GM18502 (cell line): ENCODE measurements around the gene SHC2.
"Not testable (repeated sequence)": the region's sequence is repeated elsewhere in the genome, so short reads cannot be mapped to it uniquely, and the experiment has no call there.

Experiments
- ATAC-seq: cut with Tn5 transposase; IDR thresholded peaks from one replicate; pipeline ENCODE4 v1.9.1; 2021; ENCODE audit warnings: mild to moderate bottlenecking; ENCODE audit not compliant: unreplicated experiment, poor library complexity

The SHC2 gene

DNA sequence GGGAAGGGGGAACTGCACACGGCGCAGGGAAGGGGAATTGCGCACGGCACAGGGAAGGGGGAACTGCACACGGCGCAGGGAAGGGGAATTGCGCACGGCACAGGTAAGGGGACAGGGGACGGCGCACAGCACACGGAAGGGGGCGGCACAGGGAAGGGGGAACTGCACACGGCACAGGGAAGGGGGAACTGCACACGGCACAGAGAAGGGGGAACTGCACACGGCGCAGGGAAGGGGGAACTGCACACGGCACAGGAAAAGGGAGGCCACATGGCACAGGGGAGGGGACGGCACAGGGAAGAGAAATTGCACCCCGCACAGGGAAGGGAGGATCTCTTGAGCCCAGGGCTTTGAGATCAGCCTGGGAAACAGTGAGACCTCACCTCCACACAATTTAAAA, 33.2 kb downstream of the SHC2 start:
- ATAC-seq, result not testable (repeated sequence)

DNA sequence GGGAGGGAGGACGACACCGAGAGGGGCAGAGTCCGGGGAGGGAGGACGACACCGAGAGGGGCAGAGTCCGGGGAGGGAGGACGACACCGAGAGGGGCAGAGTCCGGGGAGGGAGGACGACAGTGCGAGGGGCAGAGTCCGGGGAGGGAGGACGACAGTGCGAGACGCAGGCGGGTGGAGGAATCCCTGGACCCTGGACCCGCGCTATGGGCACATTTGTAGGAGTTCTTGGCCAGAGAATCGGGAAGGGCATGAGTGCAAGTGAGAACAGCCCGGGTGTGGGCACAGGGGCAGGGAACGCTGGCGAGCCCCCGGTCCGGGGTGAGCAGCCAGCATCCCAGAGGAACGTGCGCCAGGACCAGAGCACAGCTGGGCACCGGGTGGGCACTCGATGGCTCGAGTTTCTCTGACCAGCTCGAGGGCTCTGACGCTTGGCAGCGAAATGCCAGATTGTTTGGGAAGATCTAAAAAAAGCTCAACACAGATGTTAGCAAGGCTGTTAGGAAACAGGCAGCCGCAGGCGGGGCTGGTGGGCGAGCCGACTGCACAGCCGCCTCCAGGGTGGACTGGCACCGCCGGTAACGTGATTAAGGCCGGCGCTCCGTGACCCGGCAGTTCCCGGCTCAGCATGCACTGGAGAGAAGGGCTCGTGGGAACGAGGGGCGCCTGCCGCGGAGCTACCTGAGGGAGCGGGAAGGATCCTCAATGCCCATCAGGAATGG, 33.9 kb downstream of the SHC2 start:
- ATAC-seq, result no peak

DNA sequence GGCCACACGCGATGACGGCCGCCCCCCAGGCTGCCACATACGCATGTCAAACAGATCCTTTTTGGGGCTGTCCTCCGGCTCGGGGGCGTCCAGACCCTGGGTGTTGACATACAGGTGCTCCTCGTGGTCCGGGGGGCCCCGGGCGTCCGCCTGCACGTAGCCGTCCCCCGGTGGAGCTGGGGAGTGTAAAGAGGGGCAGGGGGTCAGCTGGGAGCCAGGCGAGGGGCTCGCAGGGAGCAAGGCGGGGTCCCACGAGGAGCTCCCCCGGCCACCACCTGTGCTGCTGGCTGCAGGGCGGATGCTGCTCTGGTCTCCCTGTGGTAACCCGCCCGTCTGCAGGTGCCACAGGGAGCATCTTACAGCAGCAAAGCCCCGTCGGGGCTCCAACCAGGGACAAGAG, 35.8 kb downstream of the SHC2 start:
- ATAC-seq, result no peak

DNA sequence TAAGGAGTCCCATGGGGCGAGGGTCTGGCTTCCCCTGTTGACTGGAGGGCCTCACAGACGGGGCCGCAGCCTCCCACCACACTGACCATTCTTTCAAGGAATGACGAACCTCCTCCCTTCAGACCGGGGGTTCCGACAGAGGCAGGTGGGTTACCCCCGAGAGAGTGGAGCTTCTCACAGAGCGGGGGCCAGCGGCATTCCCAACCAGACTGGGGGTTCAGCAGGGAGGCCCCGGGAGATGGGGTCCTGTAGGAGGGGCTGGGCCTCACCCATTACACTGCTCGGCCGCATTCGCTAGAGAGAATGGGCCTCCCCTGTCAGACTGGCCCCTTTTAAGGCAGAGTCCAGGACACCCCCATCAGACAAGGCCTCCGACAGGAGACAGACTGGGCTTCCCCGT, 36.3 kb downstream of the SHC2 start:
- no peak for ATAC-seq

DNA sequence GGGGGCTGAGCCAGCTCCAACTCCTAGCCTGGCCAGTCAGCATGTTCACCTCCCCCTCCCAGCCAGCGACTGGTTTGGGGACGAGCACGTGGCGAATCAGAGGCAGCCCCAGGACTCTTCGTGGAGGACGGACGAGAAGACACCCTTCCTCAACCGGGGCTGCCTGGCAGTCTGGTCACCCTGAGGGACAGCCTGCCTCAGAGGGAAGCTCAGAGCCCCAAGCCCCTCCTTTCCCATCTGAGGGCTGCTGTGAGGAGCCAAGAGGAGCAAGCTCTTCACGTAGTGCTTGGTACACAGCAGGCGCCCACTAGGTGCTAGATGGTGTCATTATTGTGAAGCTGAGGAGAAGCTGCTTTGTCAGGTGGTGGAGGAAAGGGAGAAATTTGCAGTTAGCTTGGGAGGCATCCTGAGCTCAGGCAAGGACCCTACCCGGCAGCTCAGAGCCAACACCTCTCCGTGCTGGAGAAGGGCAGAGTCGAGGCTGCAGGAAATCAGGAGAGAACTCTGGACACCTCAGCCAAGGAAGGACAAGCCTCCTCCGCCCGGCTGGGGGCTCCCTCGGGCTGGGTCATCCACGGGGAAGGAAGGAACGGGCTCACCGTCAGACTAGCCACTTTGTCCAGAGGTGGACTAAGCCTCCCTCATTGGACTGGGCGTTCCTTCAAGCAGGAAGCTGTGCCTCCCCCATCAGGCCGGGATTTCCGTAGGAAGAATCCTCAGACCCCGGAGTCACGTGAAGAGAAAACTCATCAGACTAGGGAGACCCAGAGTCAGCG, 37.0 kb downstream of the SHC2 start:
- no peak for ATAC-seq

DNA sequence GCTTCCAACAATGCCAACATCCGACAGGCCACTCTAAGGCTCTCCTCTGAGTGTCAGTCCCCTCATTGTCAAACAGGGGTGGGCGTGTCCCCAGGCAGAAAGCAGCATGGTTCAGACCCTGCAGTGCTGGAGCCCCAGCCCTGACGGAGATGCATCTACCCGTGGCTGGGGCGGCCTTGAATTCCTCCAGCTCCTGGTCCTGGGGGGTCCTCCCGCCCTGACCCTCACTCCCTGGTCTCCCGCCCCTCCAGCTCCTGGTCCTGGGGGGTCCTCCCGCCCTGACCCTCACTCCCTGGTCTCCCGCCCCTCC, 38.0 kb downstream of the SHC2 start:
- ATAC-seq, result not testable (repeated sequence)

DNA sequence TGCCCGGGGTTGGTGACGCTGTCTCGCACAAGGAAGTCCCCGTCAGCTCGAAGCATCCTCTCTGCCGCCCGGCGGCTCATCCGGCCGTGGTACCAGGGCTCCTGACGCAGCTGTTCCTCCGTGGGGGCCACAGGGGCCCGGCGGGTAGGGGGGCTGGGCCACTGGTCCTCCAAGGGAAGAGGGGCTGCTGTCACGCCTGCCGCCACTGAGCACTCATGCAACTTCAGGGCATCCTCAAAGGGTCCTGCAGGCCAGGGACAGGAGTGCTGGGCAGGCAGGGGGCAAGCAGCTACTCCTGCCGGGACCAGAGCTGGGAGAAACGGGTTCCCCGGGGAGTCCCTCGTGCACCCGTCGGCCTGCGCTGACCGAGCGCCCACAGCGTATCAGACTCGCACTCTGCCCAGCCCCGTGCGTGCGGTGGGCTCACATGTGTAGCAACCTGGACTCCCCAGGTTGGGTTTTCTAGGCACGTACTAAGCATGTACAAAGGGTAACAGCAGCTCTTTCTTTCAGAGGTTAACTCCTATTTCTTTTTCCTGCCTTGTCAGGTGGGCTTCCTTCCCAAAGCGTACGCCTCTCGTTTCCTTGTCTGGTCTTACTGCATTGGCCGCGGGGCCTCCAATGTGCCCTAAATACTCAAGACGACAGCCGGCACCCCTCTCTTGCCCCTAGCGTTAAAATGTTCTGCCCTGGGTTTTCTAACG, 38.5 kb downstream of the SHC2 start:
- no peak for ATAC-seq

DNA sequence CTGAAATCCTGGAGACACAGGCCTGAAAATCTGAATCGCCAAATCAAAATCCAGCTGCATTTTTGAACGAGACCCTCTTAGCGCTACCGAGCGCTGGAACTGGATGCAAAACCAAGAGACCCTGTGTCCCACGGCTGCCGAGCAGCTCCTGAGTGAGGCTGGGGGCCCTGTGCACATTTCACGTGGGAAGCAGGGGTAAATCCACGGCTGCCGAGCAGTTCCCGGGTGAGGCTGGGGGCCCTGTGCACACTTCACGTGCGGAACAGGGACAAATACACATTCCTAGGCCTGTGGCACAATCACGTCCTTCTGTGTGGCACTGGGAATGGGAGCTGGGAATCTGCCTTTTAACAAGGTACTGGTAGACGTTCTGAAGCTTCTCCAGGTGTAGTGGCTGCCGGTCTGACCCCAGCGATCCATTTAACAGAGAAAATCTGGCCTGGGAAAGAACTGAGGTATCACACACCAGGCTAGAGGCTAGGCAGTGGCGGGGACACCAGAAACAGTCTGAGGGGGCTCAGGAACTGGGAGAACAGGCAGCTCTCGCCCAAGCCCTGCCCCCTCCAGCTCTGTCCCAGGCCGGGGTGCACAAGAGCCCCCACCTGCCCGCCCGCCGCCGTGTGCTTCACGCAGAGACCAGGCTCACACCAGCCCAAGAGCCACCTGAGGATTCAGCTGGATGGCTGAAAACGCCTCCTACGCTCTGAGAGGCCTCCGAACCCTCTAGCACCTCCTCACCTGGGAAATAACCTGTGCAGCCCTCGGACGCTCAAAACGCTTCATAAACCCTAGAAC, 40.9 kb downstream of the SHC2 start:
- ATAC-seq, result no peak

DNA sequence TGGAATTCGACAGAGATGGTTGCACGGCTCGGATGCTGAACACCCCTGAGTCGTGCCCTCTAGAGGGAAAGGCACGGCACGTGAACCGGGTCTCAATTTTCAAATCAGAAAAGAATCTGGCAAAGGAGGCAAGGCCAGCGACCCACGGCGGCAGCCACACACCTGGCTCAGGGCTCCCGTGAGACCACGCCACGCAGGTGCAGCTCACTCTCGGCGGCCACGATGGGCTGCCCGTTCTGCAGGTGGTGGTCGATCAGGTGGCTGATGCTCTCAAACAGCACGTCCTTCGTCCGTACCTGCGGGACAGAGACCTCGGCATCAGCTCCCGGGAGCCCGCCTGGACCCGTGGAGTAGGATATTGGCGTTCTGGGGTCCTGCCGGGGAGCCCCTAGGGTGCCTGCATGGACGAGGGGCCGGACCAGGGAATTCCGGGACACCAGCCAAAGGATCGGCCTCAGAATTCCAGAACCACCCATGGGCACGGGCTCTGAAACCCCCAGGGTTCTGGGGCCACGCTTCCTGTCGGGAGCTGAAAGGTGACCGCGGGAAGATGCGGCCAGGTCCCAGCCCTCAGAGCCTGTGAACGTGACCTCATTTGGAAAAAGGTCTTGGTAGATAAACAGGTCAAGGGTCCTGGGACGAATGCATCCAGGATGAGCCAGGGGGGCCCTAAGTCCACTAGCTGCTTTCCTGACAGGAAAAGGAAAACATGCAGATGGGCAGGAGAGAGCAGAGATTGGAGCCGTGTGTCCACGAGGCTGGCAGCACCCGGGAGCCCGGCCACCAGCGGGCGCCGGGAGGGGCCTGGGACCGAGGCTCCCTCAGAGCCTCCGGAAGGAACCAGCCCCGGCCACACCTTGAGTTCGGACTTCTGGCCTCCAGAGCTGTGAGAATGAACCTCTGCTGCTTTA, 41.8 kb downstream of the SHC2 start:
- no peak for ATAC-seq

DNA sequence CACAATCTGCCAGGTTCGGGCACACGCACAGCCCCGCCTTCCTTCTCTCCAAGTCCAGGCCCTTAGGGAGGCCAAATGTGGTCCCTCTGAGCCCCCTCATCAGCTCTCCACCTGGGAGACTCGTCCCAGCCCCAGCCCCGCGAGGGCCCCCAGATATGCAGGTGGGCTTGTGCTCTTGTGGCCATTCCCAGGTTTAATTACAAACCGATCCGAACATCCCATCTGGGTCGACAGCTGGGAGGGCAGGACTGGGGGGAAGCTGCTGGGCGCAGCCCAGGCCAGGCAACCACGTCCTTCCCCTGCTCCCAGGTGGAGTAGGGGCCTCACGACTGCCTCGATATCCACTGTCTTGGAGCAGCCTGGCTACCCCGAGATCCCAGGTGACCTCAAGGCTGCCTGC, 44.4 kb downstream of the SHC2 start:
- no peak for ATAC-seq

DNA sequence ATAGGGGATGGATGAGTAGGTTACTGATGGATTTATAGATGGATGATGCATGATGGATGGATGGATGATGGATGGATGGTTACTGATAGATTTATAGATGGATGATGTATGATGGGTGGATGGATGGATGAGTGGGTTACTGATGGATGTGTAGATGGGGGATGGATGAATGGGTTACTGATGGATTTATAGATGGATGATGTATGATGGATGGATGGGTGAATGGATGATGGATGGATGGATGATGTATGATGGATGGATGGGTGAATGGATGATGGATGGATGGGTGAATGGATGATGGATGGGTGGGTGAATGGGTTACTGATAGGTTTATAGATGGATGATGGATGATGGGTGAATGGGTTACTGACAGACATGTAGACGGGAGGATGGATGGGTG, 45.5 kb downstream of the SHC2 start:
- no peak for ATAC-seq

DNA sequence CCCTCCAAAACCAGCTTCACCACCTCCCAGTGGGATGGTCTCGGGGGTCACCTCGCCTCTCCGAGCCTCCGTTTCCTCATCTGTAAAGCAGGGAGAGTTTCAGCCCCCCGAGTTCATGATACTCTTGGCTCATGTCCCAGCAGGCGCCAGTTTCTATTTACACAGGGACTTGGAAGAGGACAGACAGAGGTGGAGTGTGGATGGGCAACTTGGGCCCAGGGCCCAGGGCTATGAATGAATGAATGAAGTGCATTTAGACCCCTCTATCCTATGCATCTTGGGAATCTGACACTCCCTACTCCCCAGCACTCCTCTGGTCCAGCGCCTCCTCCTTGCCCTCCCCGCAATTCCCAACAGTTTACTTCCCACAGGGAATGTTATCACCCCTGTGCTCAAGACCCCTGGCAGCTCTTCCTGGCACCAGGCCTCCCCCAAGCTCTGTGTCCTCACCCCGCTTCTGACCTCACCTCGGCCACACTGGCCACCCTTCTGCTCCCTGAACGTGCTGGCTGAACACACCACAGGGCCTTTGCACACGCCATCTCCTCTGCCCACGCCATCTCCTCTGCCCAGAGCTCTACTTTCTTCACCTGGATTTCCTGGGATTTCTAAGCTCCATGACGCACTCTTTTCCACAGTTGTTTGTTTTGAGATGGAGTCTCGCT, 46.9 kb downstream of the SHC2 start:
- no peak for ATAC-seq

DNA sequence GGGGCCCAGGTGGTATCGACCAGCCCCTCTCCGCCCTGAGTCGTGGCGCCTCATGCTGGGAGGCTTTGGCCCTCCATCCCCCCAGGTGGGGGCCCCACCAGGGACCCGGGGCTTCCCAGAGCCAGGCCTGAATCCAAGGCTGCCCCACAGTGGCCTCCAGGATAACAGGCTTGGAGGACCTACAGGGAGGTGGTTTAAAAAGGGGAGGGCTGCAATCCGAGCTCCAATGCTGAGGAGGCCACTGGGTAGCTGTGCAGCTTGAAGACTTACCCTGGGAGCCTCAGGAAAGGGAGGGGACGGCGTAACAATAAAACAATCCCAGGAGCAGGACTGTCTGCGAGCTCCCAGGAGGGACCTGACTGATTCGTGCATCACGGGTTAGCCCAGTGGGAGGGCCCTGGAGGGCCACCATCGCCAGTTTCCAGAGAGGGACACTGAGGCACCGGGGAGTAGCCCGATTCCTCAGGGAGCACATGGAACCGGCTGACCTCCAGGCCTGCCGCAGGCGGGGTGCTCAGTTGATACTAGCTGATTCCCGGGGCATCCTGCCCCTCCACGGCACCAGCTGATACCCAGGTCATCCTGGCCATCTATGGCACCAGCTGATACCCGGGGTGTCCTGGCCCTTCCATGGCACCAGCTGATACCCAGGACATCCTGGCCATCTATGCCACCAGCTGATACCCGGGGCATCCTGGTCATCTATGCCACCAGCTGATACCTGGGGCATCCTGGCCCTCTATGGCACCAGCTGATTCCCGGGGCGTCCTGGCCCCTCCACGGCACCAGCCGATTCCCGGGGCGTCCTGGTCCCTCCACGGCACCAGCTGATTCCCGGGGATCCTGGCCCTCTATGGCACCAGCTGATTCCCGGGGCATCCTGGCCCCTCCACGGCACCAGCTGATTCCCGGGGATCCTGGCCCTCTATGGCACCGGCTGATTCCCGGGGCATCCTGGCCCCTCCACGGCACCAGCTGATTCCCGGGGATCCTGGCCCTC, 48.2 kb downstream of the SHC2 start:
- no peak for ATAC-seq

DNA sequence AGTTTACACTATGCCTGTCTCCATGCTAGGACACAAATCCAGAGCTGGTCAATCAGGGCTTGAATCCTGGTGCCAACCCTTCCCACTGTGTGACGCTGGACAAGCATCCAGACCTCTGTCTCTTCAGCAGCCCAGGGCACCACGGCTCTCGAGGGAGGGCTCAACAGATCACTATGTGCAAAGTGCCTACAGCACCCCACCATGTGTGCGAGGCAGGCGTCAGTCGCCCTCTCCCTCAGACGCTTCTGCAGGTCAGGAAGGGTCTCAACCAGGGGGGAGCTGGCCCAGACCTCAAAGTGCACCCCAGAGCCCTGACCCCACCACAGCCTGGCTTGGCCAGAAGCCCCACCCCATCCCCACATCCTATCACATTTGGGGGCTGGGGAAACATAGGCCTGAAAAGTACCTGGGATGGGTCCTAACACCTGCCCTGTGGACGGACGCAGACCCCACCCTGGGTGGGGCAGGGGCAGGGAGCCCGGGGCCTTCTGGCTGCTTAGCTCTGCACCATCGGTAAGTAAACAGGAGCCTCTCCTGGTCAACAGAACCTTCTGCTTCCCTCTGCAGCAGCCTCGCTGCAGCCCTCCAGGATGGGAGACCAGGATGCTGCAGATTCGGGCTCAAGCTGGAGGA, 49.0 kb downstream of the SHC2 start:
- ATAC-seq, result no peak

DNA sequence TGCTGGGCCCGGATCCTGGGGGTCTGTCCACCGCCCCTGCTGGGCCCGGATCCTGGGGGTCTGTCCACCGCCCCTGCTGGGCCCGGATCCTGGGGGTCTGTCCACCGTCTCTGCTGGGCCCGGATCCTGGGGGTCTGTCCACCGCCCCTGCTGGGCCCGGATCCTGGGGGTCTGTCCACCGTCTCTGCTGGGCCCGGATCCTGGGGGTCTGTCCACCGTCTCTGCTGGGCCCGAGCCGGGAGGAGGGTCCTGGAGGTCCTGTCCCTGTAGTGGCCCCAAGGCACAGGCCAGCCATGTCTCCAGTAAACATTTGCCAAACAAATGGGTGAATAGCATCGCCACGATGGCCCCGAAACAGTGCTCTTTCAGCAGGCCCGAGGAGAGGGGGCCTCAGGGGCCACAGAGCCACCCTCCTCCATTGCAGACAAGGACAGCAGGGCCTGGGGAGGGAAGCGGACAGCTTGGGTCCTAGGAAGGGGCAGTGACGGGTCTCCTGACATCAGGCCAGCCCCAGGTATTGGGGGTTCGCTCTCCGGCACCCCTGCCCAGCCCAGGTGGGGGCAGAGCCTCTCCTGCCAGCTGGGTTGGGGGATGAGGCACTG, 49.6 kb downstream of the SHC2 start:
- ATAC-seq, result not testable (repeated sequence)

DNA sequence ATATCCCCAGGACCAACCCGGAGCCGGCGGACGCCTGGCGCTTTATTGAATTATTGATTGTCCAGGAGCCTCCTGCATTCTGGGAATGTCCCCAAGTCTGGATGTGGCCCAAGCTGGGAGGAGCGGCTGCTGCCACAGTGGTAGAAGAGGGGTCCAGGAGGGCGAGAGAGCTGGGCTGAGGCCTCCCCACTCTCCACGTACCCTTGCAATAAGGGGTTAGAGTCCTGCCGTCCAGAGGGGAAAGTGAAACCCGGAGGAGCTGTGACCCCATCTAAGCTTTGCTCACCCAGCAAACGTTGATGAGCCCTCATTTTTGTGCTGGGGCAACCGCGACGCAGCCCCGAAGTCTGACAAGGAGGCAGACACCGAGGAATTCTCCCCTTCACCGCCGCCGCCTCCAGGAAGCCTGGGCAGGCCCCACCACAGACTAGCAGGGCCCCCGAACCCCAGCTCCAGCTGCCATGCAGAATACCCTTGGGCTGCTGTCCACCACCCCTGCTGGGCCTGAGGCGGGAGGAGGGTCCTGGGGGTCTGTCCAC, 50.5 kb downstream of the SHC2 start:
- ATAC-seq, result no peak
